GM23338 (cell line): Measurements from ENCODE around the gene SHISA7. TPM values are rescaled to one million over a fixed set of nuclear protein-coding genes. Genes with fewer than 3 reads are reported as not detected.
"Not testable (repeated sequence)": the region's sequence is repeated elsewhere in the genome, so short reads cannot be mapped to it uniquely, and the experiment has no call there.

Source experiments
- ATAC-seq: fragments of 200-7000 bp; cut with Tn5 transposase; 3 replicates; pipeline ENCODE4 v1.9.1; 2020
- DNase-seq: peaks from one replicate; pipeline ENCODE4 v3.0.0-alpha.2; 2015; ENCODE audit warnings: low spot score
- H2AFZ ChIP-seq: fragments of 200-600 bp; sonication (generic); 2 replicates; pipeline ENCODE4 v1.8.0; 2016; ENCODE audit warnings: antibody characterized with exemption, mild to moderate bottlenecking, moderate library complexity
- H3F3A ChIP-seq: fragments of 200-600 bp; sonication (generic); replicated peaks from 2 replicates; pipeline ENCODE4 v1.8.0; 2017; ENCODE audit warnings: antibody characterized with exemption, mixed run types, low read depth
- H3K27ac ChIP-seq: fragments of 200-600 bp; sonication (generic); 2 replicates; pipeline ENCODE4 v1.6.1; 2016; ENCODE audit warnings: low read depth
- H3K27me3 ChIP-seq: fragments of 200-600 bp; sonication (generic); 2 replicates; pipeline ENCODE4 v1.8.0; 2016; ENCODE audit warnings: mild to moderate bottlenecking, mixed run types, moderate library complexity; ENCODE audit not compliant: insufficient read depth
- H3K36me3 ChIP-seq: fragments of 200-600 bp; sonication (generic); 2 replicates; pipeline ENCODE4 v1.8.0; 2016; ENCODE audit warnings: mild to moderate bottlenecking; ENCODE audit not compliant: insufficient read depth
- H3K4me1 ChIP-seq: fragments of 200-600 bp; sonication (generic); 2 replicates; pipeline ENCODE4 v1.8.0; 2016; ENCODE audit warnings: mild to moderate bottlenecking, moderate library complexity; ENCODE audit not compliant: insufficient read depth
- H3K4me2 ChIP-seq: fragments of 200-600 bp; sonication (generic); 2 replicates; pipeline ENCODE4 v1.7.1; 2017; ENCODE audit warnings: mixed run types
- H3K4me3 ChIP-seq: fragments of 200-600 bp; sonication (generic); 2 replicates; pipeline ENCODE4 v1.6.1; 2016; ENCODE audit warnings: mixed run types
- H3K79me2 ChIP-seq: fragments of 200-600 bp; sonication (generic); replicated peaks from 2 replicates; pipeline ENCODE4 v1.8.0; 2017; ENCODE audit warnings: mild to moderate bottlenecking; ENCODE audit not compliant: insufficient read depth
- H3K9me2 ChIP-seq: fragments of 200-600 bp; sonication (generic); 2 replicates; pipeline ENCODE4 v1.8.0; 2017; ENCODE audit not compliant: insufficient read depth
- H4K20me1 ChIP-seq: fragments of 200-600 bp; sonication (generic); replicated peaks from 2 replicates; pipeline ENCODE4 v1.8.0; 2017; ENCODE audit warnings: mild to moderate bottlenecking; ENCODE audit not compliant: insufficient read depth
- H3K27ac Mint-ChIP-seq: 2 replicates; pipeline ENCODE4 v1.8.0; 2020; ENCODE audit warnings: inconsistent platforms, mild to moderate bottlenecking, moderate library complexity, mixed read lengths
- H3K27me3 Mint-ChIP-seq: 3 replicates; pipeline ENCODE4 v1.8.0; 2022; ENCODE audit warnings: low read depth, mild to moderate bottlenecking, moderate library complexity, mixed read lengths, inconsistent platforms; ENCODE audit not compliant: insufficient read depth, poor library complexity
- H3K36me3 Mint-ChIP-seq: 3 replicates; pipeline ENCODE4 v1.8.0; 2021; ENCODE audit warnings: low read depth, mild to moderate bottlenecking, inconsistent platforms, moderate library complexity, mixed read lengths
- H3K4me1 Mint-ChIP-seq: 3 replicates; pipeline ENCODE4 v1.8.0; 2020; ENCODE audit warnings: mild to moderate bottlenecking, inconsistent platforms, mixed read lengths
- H3K4me3 Mint-ChIP-seq: 3 replicates; pipeline ENCODE4 v1.8.0; 2021; ENCODE audit warnings: moderate library complexity, mild to moderate bottlenecking, inconsistent platforms, mixed read lengths
- H3K9me3 Mint-ChIP-seq: 3 replicates; pipeline ENCODE4 v1.8.0; 2020; ENCODE audit warnings: moderate library complexity, mild to moderate bottlenecking, inconsistent platforms, mixed read lengths
- CREB1 ChIP-seq: fragments of 250-450 bp; sonication (Bioruptor Pico); IDR thresholded peaks from 2 replicates; pipeline ENCODE4 v1.5.0; 2020; ENCODE audit warnings: low read depth, mild to moderate bottlenecking, moderate library complexity
- JUNB ChIP-seq: IDR thresholded peaks from one replicate; pipeline ENCODE4 v1.6.1; 2016; ENCODE audit warnings: antibody characterized with exemption; ENCODE audit not compliant: unreplicated experiment
- POLR2AphosphoS5 ChIP-seq: IDR thresholded peaks from 2 replicates; pipeline ENCODE4 v1.6.1; 2016; ENCODE audit warnings: antibody characterized with exemption, low read depth
- polyA plus RNA-seq: library from polyadenylated mRNA; unstranded; fragments of >200 nt; fragmentation: Nextera tagmentation; extraction: Ambion mirVana; gene quantifications from 2 replicates; pipeline ENCODE4 v1.2.1, GENCODE V29; 2016
- total RNA-seq: library from RNA; depleted of rRNA; stranded (reverse); fragments of >200 nt; shearing (Covaris generic); gene quantifications from 2 replicates; pipeline ENCODE4 v1.2.3, GENCODE V29; 2014
- TF ChIP-seq, protein P1 (sequence below): IDR thresholded peaks from 2 replicates; pipeline ENCODE4 v1.6.1; 2016; ENCODE audit warnings: antibody characterized with exemption

The SHISA7 gene
- total and polyA plus RNA-seq, 2 experiments from 2014 or later = 0.32 to 1.4 TPM

DNA sequence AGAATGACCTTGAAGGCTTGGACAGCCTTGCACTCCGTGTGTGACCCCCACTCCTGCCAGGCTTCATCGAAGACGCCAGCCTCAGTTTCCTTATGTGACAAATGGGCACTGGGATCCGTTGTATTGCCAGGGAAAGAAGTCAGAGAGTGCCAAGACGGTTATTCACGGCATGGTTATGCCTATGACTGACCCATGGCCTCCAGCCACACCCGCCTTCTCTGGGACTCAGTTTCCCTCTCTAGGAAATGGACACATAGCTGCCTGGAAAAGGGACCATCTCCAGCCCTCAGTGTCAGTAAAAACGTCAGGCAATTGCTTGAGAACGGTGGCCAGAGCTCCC, 34.6 kb downstream of the SHISA7 start (continued):
- TF ChIP-seq, protein P1, sequence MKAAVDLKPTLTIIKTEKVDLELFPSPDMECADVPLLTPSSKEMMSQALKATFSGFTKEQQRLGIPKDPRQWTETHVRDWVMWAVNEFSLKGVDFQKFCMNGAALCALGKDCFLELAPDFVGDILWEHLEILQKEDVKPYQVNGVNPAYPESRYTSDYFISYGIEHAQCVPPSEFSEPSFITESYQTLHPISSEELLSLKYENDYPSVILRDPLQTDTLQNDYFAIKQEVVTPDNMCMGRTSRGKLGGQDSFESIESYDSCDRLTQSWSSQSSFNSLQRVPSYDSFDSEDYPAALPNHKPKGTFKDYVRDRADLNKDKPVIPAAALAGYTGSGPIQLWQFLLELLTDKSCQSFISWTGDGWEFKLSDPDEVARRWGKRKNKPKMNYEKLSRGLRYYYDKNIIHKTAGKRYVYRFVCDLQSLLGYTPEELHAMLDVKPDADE = no peak

DNA sequence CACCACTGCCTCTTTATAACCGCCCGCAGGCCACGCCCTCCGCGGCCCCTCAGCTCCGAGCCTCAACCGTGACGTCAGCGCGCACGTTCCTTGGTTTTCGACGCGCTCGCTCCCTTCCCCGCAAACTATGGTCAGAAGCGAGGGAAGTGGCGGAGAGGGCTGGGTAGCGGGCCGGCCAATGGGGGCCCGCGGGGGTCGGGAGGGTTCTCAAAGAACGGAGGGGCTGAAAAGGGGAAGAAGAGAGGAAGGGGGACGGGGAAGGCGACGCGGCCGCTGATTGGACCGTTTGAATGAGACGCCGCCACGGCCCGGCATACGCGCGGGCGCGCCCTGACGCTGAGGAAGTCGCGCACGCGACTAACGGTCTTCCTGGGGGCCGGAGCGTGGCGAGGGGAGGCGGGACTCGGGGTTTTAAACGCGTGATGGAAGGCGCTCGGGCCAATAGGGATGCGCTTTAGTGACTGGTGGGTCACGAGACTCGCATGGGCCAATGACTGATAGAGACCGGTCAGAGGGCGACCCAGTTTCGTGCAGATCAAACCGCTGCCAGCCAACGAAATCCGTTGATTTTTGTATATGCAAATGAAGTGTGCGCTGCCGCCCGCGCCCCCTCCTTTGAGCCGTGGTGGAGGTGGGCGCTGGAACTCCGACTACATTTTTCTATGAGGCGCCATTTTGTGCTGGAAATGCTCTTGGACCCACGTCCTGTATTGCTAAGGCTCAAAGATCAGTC, 35.1 kb downstream of the SHISA7 start:
- ATAC-seq = peak; percentile 95
- peaks cover 42% of the 10 kb centered on the region for H4K20me1 ChIP-seq
- peaks cover 34% of the 10 kb centered on the region for H3K36me3 ChIP-seq
- peak overlapping the region; percentile 93 for H3K4me2 ChIP-seq
- peaks cover 44% of the 10 kb centered on the region for H3K79me2 ChIP-seq
- peaks cover 38% of the 10 kb centered on the region for H3F3A ChIP-seq
- H3K27me3 ChIP-seq = no peaks in the 10 kb centered on the region
- no peak overlapping the region for H2AFZ ChIP-seq
- TF ChIP-seq POLR2AphosphoS5 = no peak
- TF ChIP-seq JUNB = no peak
- TF ChIP-seq, protein P1 = no peak
- peak; percentile 95 for TF ChIP-seq CREB1 (CRISPR knock-in tag)
- H3K27me3 Mint-ChIP-seq = peaks cover 23% of the 10 kb centered on the region
- DNase-seq = peak; percentile 99
- H3K4me3 Mint-ChIP-seq = peak overlapping the region; percentile 91
- H3K4me3 ChIP-seq = peak overlapping the region; percentile 94
- peak overlapping the region; percentile 97 for H3K27ac ChIP-seq
- peaks cover 65% of the 10 kb centered on the region for H3K36me3 Mint-ChIP-seq
- H3K4me1 Mint-ChIP-seq = peaks cover 22% of the 10 kb centered on the region
- H3K9me2 ChIP-seq = peaks cover 8% of the 10 kb centered on the region
- H3K9me3 Mint-ChIP-seq = peaks cover 30% of the 10 kb centered on the region
- peak overlapping the region; percentile 98 for H3K27ac Mint-ChIP-seq
- H3K4me1 ChIP-seq = peaks cover 19% of the 10 kb centered on the region

DNA sequence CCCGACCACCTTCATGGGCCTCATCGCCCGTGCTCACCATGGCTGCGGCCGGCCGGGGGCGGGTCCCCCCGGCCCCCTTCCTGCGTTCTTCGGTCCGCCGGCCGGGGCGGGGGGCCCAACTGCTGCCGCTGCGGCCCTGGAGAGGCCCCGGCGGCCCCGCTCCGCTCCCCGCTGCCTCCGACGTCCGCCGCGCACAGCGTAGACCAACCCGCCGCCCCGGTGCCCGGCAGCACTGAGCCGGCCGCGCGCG, 35.6 kb downstream of the SHISA7 start, which contains the start of gene UBE2S:
TSS of gene UBE2S (minus strand) at position 239 of the 250 bp plus-strand sequence. CDS start at position 40, 199 bp downstream.
- Mint-ChIP-seq H3K27ac (peak within 1 kb of the TSS; percentile 98), H3K4me1 (peaks cover 25% of the 10 kb centered on the region), H3K4me3 (peak within 1 kb of the TSS; percentile 91), H3K27me3 (peaks cover 23% of the 10 kb centered on the region), H3K36me3 (peaks cover 70% of the 10 kb centered on the region), H3K9me3 (peaks cover 30% of the 10 kb centered on the region)
- Histone ChIP-seq H4K20me1 (peaks cover 47% of the 10 kb centered on the region), H3K36me3 (peaks cover 38% of the 10 kb centered on the region), H3F3A (peaks cover 43% of the 10 kb centered on the region), H3K4me3 (peak within 1 kb of the TSS; percentile 94), H3K4me2 (peak within 1 kb of the TSS; percentile 93), H3K4me1 (peaks cover 21% of the 10 kb centered on the region), H3K27ac (peak within 1 kb of the TSS; percentile 97), H3K79me2 (peaks cover 44% of the 10 kb centered on the region)
- peak; percentile 72 for ATAC-seq
- TF ChIP-seq POLR2AphosphoS5 = peak; percentile 98
- not testable (repeated sequence) for H3K27me3 ChIP-seq, H2AFZ ChIP-seq, DNase-seq, H3K9me2 ChIP-seq
